ENCODE data around the gene IP6K3.

- TF ChIP-seq CTCF (IDR thresholded peaks at IDR 0.05) (no peak), POLR2A (IDR thresholded peaks at IDR 0.05) (no peak)
These were observed 69.5 kb downstream of the IP6K3 start for GRCh38 chr6:33677143-33677660.
